Fibroblast of pulmonary artery (primary cell): Measurements from ENCODE around the gene AP5S1.
"Not testable (repeated sequence)": the region's sequence is repeated elsewhere in the genome, so short reads cannot be mapped to it uniquely, and the experiment has no call there.

Source experiments
- DNase-seq: peaks from one replicate; pipeline ENCODE4 v3.0.0-alpha.2; 2010; ENCODE audit warnings: low read depth
- H3K4me3 ChIP-seq: replicated peaks from 2 replicates; pipeline ENCODE4 v1.5.1; 2011; ENCODE audit warnings: low read depth, mild to moderate bottlenecking, control low read depth, low read length, moderate library complexity
- TF ChIP-seq, protein P1 (sequence below): IDR thresholded peaks from 2 replicates; pipeline ENCODE4 v1.5.1; 2011; ENCODE audit warnings: mild to moderate bottlenecking, control low read depth, low read length, inconsistent platforms; ENCODE audit errors: missing control alignments

Gene AP5S1

DNA sequence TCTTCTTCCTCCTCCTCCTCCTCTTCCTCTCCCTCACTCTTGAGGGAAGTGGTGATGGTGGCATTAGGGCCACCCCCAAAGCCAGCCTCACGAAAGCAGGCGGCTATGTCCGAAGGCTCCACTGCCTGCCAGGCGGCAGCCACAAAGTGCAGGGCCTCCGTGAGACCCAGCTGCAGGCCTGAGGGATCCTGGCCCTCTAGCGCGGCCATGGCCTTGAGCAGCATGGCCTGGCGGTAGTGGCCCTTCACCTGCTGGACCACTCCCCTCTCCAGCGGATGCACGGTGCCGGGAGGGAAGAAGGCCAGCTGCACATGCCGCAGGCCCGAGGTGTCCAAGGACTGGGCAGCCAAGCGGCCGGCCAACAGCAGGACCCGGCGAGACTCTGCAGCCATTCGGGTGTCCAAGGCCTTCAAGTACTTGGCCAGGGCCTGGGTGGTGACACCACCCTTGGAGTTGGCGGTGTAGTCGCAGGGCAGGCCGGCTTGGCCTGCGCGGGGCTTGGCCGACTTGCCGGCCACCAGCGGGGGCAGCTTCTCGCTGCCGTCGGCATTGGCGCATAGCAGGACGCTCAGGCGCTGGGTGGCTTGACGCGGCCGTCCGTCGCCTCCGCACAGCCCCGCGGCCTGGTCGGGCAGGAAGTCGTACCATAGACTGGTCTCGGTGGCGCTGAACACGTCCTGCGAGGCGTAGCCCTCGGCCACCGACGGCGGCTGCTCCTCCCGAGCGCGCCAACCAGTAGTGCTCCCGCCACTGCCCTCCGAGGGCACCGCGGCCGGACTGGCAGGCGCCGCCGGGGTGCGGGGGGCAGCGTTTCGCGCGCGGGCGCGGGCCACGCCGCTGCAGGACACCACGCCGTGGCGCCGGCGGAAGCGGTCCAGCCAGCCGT lies 34.9 kb upstream of the AP5S1 start:
- DNase-seq: no peak
- TF ChIP-seq, protein P1, sequence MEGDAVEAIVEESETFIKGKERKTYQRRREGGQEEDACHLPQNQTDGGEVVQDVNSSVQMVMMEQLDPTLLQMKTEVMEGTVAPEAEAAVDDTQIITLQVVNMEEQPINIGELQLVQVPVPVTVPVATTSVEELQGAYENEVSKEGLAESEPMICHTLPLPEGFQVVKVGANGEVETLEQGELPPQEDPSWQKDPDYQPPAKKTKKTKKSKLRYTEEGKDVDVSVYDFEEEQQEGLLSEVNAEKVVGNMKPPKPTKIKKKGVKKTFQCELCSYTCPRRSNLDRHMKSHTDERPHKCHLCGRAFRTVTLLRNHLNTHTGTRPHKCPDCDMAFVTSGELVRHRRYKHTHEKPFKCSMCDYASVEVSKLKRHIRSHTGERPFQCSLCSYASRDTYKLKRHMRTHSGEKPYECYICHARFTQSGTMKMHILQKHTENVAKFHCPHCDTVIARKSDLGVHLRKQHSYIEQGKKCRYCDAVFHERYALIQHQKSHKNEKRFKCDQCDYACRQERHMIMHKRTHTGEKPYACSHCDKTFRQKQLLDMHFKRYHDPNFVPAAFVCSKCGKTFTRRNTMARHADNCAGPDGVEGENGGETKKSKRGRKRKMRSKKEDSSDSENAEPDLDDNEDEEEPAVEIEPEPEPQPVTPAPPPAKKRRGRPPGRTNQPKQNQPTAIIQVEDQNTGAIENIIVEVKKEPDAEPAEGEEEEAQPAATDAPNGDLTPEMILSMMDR: no peak
- H3K4me3 ChIP-seq: peak overlapping the region; percentile 69

DNA sequence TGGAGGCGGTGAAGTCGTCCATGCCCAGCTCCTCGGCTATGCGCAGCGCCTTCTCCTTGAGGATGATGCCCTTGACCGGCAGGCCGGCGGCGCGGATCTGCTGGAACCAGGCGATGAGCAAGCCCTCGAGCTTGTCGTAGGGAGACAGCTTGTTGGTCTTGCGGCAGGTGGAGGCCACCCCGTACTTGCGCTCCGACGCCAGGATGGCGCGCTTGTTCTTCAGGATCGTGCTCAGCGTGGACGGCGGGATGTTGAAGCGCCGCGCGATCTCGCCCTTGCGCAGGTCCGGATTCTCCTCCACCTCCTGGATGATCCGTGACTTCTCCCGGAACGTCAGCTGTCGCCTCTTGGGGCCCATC lies 34.2 kb upstream of the AP5S1 start:
- peak overlapping the region; percentile 69 for H3K4me3 ChIP-seq
- DNase-seq: peak; percentile 70
- TF ChIP-seq, protein P1: no peak

DNA sequence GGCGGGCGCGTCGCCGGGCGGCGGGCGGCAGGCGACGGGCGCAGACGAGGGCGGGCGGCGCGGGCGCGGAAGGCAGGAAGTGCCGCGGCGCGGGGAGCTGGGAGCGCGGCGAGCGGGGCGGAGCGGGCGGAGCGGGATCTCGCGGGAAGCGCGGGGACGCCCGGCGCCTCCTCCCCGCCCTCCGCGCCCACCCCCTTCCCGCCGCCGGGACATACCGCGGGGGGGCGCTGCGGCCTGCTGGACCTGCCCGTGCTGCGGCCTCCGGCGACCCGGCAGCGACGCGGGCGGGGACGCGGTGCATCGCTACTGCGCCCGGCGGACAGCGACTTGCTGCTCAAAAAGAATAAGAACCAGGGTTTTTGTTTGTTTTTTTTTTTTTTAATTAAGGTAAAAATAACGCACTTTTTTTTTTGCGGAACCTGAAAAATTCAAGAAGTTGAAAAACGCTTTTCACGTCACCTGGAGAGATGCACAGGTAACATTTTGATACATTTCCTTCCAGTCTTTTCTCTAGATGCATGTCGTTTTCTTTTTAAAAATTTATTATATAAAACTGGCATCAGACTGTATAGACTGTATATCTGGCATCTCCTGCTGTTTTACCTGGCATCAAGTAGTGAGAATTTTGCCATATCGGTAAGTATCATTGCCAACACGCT lies 33.6 kb upstream of the AP5S1 start, which contains the start of gene CENPB:
Gene CENPB (minus strand): TSS at position 76 of the 659 bp plus-strand sequence. CDS start 257 bp downstream, outside the sequence.
- peak within 1 kb of the TSS; percentile 69 for H3K4me3 ChIP-seq
- DNase-seq: peak; percentile 83
- TF ChIP-seq, protein P1: peak; percentile 31

DNA sequence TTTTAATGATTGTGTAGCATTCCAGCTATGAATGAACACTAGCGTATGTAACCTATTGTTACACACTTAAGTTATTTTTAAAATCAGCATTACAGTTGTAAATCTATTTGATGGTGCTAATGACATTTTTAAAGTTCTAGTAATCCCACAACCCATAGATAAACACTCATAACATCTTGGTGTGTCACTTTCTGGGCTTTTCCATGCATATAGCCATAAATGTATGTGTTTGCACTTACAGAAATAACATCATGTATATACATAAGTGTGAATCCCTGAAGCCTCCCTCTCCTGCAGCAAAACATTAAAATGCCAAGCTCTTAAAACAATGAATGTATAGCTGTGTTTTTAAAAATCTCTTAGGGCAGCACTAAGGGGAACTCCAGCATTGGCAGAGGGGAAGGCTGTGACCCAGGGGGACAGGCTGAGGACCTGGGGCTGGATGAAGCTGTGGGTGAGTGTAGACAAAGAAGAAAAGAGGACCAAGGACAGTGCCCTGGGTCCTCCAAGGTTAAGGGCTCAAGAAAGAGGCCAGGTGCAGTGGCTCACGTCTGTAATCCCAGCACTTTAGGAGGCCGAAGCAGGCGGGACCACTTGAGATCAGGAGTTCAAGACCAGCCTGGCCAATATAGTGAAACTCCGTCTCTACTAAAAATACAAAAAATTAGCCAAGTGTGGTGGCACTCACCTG lies 32.9 kb upstream of the AP5S1 start:
- no peak for DNase-seq
- peak overlapping the region; percentile 55 for H3K4me3 ChIP-seq
- TF ChIP-seq, protein P1: no peak

DNA sequence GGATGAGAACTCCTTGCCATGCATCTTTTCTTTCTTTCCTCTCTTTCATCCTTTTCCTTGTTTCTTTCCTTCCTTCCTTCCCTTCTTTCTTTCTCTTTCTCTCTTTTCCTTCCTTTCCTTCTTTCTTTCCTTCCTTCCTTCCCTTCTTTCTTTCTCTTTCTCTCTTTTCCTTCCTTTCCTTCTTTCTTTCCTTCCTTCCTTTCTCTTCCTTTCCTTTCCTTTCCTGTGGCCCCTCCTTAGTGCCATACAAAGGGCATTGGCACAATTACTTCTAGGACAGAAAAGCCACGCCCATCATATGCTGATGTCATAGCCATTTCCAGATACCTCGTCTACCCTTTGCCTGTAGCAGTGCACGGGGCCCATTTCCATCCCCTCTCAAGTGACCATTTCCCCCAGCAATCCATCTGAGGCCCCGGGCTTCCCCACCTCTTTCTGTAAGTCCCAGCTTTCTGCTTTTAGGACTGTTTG lies 31.6 kb upstream of the AP5S1 start:
- TF ChIP-seq, protein P1: no peak
- no peak overlapping the region for H3K4me3 ChIP-seq
- no peak for DNase-seq

DNA sequence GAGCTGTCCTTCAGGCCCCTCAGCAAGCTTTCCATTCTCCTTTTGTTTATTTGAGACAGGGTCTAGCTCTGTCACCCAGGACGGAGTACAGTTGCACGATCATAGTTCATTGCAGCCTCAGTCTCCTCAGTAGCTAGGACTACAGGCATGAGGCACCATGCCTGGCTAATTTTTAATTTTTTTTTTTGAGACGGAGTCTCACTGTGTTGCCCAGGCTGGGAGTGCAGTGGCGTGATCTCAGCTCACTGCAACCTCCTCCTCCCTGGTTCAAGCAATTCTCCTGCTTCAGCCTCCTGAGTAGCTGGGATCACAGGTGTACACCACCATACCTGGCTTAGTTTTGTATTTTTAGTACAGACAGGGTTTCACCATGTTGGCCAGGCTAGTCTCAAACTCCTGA lies 31.1 kb upstream of the AP5S1 start:
- H3K4me3 ChIP-seq, DNase-seq: not testable (repeated sequence)

DNA sequence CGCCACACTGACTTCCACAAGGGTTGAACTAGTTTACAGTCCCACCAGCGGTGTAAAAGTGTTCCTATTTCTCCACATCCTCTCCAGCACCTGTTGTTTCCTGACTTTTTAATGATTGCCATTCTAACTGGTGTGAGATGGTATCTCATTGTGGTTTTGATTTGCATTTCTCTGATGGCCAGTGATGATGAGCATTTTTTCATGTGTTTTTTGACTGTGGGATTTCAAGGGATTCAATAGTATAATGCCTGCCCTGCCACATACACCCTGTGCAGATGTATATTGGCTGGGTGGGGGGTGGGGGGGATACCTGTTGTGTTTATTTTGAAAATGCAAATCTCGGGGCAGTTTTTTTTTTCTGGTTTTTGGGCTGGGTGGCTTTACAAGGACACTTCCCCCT lies 26.2 kb upstream of the AP5S1 start:
- not testable (repeated sequence) for H3K4me3 ChIP-seq, DNase-seq
